ENCODE results near the gene FAF1. TPM values are rescaled to one million over a fixed set of nuclear protein-coding genes. Genes with fewer than 3 reads are reported as not detected.

Gene FAF1
- total RNA-seq, 4 donors from 2014 or later: 32.3 to 51.4 (median 36.1) TPM

DNA sequence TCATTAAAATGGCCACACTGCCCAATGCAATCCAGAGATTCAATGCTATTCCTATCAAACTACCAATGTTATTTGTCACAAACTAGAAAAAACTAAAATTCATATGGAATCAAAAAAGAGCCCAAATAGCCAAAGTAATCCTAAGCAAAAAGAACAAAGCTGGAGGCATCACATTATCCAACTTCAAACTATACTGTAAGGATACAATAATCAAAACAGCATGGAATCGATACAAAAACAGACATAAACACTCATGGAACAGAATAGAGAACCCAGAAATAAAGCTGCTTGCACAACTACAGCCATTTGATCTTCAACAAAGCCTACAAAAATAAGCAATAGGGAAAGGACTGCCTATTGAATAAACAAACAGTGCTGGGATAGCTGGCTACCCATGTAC is 100.4 kb downstream of the FAF1 start:
- TF ChIP-seq, protein P1, sequence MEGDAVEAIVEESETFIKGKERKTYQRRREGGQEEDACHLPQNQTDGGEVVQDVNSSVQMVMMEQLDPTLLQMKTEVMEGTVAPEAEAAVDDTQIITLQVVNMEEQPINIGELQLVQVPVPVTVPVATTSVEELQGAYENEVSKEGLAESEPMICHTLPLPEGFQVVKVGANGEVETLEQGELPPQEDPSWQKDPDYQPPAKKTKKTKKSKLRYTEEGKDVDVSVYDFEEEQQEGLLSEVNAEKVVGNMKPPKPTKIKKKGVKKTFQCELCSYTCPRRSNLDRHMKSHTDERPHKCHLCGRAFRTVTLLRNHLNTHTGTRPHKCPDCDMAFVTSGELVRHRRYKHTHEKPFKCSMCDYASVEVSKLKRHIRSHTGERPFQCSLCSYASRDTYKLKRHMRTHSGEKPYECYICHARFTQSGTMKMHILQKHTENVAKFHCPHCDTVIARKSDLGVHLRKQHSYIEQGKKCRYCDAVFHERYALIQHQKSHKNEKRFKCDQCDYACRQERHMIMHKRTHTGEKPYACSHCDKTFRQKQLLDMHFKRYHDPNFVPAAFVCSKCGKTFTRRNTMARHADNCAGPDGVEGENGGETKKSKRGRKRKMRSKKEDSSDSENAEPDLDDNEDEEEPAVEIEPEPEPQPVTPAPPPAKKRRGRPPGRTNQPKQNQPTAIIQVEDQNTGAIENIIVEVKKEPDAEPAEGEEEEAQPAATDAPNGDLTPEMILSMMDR (IDR thresholded peaks at IDR 0.05): no peak
- ATAC-seq (ENCODE audit: low FRiP score) (no peak), DNase-seq (ENCODE audit: low spot score) (no peak)

- TF ChIP-seq, protein P1 (IDR thresholded peaks at IDR 0.05): no peak
- no peak for ATAC-seq (ENCODE audit: low FRiP score)
- DNase-seq (ENCODE audit: low spot score): no peak
Measured at GRCh38 chr1:50858761-50859160, 101.3 kb downstream of the FAF1 start.

- DNase-seq (ENCODE audit: low spot score): no peak
- no peak for ATAC-seq (ENCODE audit: low FRiP score)
- TF ChIP-seq, protein P1 (IDR thresholded peaks at IDR 0.05): no peak
Measured at GRCh38 chr1:50857702-50858101, 102.4 kb downstream of the FAF1 start.

DNA sequence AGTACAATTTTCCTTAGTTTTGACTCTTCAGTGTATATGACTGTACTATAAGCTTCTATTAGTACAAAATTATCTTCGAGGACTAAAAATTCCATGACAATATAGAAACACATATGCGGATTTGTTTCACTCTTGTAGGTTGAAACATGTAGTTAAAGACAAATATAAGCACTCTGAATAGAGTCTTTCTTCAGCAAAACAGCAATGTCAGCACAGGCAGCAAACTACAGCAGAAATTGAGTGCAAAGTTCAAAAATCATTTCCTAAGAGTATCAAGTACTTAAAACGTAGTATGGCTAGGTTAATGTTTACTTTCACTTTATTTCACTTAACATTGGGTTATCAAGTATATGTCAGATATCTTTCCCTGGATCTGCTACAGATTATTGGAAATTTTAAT is 106.7 kb downstream of the FAF1 start:
- ATAC-seq (ENCODE audit: low FRiP score): no peak
- DNase-seq (ENCODE audit: low spot score): no peak
- TF ChIP-seq, protein P1 (IDR thresholded peaks at IDR 0.05): no peak

DNA sequence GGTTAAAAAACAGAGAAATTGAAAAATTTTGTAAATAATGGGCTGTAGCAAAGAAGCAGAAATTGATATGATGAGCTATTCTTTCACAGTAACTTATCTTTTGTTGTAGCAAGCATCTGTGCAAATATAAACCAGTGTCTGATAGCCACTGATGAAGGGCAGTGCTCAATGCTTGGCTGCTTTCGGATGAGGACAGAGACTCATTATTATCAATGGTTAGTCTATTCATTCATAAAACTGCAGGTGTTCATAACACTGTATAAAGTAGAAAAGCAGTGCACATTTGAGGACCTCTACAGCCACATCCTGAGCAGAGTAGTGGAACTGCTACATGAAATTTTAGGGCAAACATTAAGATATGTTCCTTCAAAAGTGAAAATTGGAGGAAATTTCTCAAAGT is 107.2 kb downstream of the FAF1 start:
- TF ChIP-seq, protein P1 (IDR thresholded peaks at IDR 0.05): no peak
- ATAC-seq (ENCODE audit: low FRiP score) (no peak), DNase-seq (ENCODE audit: low spot score) (no peak)

- TF ChIP-seq, protein P1 (IDR thresholded peaks at IDR 0.05): no peak
- DNase-seq (ENCODE audit: low spot score): no peak
- ATAC-seq (ENCODE audit: low FRiP score): no peak
Measured at GRCh38 chr1:50851466-50851865, 108.6 kb downstream of the FAF1 start.

GRCh38 chr1:50851034-50851433 is 109.0 kb downstream of the FAF1 start:
- TF ChIP-seq, protein P1 (IDR thresholded peaks at IDR 0.05): no peak
- ATAC-seq (ENCODE audit: low FRiP score) (no peak), DNase-seq (ENCODE audit: low spot score) (no peak)
